Measurements from ENCODE around the gene TTC28. TPM values are rescaled to one million over a fixed set of nuclear protein-coding genes. Genes with fewer than 3 reads are reported as not detected.

TTC28 gene
- total RNA-seq, 1 donor from 2014 or later: 13.5 TPM

- H3K4me3 ChIP-seq (ENCODE audit: low read depth, low read length): no peak overlapping the region
Observed at GRCh38 chr22:28417431-28417830, 262.2 kb downstream of the TTC28 start.

GRCh38 chr22:28414913-28415312 lies 264.7 kb downstream of the TTC28 start:
- H3K36me3 ChIP-seq (ENCODE audit: control insufficient read depth, insufficient read depth, low read length): no peaks in the 10 kb centered on the region
- H3K27me3 ChIP-seq (ENCODE audit: control insufficient read depth, insufficient read depth, low read length): no peaks in the 10 kb centered on the region
- TF ChIP-seq, protein P1, sequence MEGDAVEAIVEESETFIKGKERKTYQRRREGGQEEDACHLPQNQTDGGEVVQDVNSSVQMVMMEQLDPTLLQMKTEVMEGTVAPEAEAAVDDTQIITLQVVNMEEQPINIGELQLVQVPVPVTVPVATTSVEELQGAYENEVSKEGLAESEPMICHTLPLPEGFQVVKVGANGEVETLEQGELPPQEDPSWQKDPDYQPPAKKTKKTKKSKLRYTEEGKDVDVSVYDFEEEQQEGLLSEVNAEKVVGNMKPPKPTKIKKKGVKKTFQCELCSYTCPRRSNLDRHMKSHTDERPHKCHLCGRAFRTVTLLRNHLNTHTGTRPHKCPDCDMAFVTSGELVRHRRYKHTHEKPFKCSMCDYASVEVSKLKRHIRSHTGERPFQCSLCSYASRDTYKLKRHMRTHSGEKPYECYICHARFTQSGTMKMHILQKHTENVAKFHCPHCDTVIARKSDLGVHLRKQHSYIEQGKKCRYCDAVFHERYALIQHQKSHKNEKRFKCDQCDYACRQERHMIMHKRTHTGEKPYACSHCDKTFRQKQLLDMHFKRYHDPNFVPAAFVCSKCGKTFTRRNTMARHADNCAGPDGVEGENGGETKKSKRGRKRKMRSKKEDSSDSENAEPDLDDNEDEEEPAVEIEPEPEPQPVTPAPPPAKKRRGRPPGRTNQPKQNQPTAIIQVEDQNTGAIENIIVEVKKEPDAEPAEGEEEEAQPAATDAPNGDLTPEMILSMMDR (IDR thresholded peaks at IDR 0.05; ENCODE audit: insufficient read depth, low read length, poor library complexity, severe bottlenecking): no peak
- DNase-seq (ENCODE audit: low read depth): no peak
- H3K4me3 ChIP-seq (ENCODE audit: low read depth, low read length): no peak overlapping the region

More at GRCh38 chr22:28417431-28417830, 262.2 kb downstream of the TTC28 start:
- no peaks in the 10 kb centered on the region for H3K36me3 ChIP-seq (ENCODE audit: control insufficient read depth, insufficient read depth, low read length)
- DNase-seq (ENCODE audit: low read depth): no peak
- TF ChIP-seq, protein P1 (IDR thresholded peaks at IDR 0.05; ENCODE audit: insufficient read depth, low read length, poor library complexity, severe bottlenecking): no peak
- no peaks in the 10 kb centered on the region for H3K27me3 ChIP-seq (ENCODE audit: control insufficient read depth, insufficient read depth, low read length)

GRCh38 chr22:28413612-28414399 lies 265.8 kb downstream of the TTC28 start:
- TF ChIP-seq, protein P1 (IDR thresholded peaks at IDR 0.05; ENCODE audit: insufficient read depth, low read length, poor library complexity, severe bottlenecking): no peak
- H3K36me3 ChIP-seq (ENCODE audit: control insufficient read depth, insufficient read depth, low read length): no peaks in the 10 kb centered on the region
- H3K27me3 ChIP-seq (ENCODE audit: control insufficient read depth, insufficient read depth, low read length): no peaks in the 10 kb centered on the region
- DNase-seq (ENCODE audit: low read depth): no peak
- no peak overlapping the region for H3K4me3 ChIP-seq (ENCODE audit: low read depth, low read length)

- TF ChIP-seq, protein P1 (IDR thresholded peaks at IDR 0.05; ENCODE audit: insufficient read depth, low read length, poor library complexity, severe bottlenecking): no peak
- no peaks in the 10 kb centered on the region for H3K27me3 ChIP-seq (ENCODE audit: control insufficient read depth, insufficient read depth, low read length)
- H3K36me3 ChIP-seq (ENCODE audit: control insufficient read depth, insufficient read depth, low read length): no peaks in the 10 kb centered on the region
- DNase-seq (ENCODE audit: low read depth): no peak
- no peak overlapping the region for H3K4me3 ChIP-seq (ENCODE audit: low read depth, low read length)
Observed at GRCh38 chr22:28412109-28412508, 267.5 kb downstream of the TTC28 start.

DNA sequence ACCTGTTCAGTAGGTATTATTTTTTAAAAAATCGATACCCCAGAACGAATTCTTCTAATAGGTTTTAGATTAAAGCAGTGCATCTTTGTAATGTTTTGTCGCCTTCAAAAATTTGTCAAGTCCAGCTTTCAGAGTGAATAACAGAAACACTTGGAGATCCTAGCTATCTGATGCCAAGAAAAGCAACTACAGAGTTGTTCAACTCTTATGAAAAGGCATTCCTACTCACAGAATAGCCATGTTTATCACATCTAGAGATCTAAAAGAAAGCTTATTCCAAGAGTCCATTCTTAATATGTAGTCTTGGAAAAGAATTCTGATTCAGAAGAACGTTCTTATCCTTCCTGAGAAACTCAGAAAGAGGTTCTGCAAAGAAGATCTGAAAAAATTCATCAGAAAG lies 268.5 kb downstream of the TTC28 start:
- DNase-seq (ENCODE audit: low read depth): no peak
- H3K36me3 ChIP-seq (ENCODE audit: control insufficient read depth, insufficient read depth, low read length): no peaks in the 10 kb centered on the region
- H3K27me3 ChIP-seq (ENCODE audit: control insufficient read depth, insufficient read depth, low read length): no peaks in the 10 kb centered on the region
- H3K4me3 ChIP-seq (ENCODE audit: low read depth, low read length): no peak overlapping the region
- TF ChIP-seq, protein P1 (IDR thresholded peaks at IDR 0.05; ENCODE audit: insufficient read depth, low read length, poor library complexity, severe bottlenecking): no peak
